ENCODE measurements around the gene DMD.

Gene DMD

GRCh38 chrX:32010948-32011347, 1200.4 kb downstream of the DMD start:
- no peak for DNase-seq
- CTCF ChIA-PET = no interaction called here
- WGBS (ENCODE audit: insufficient coverage) = 92% methylated on average over 5 of the region's 5 CpGs
- Histone ChIP-seq H3K27me3 (replicated peaks in 2 of 5; ENCODE audit: control insufficient read depth in 4 of 5, insufficient read depth in 5 of 5, low read length in 4 of 5) (no peaks in the 10 kb centered on the region), H3K36me3 (ENCODE audit: control insufficient read depth in 4 of 4, insufficient read depth in 4 of 4, low read length in 3 of 4) (no peaks in the 10 kb centered on the region), H3K4me1 (ENCODE audit: control extremely low read depth in 1 of 4, control insufficient read depth in 4 of 4, insufficient read depth in 4 of 4, low read length in 3 of 4) (no peaks in the 10 kb centered on the region), H3K27ac (ENCODE audit: insufficient read depth in 1 of 2, low read depth in 1 of 2, low read length in 2 of 2, poor library complexity in 1 of 2, severe bottlenecking in 2 of 2) (no peak overlapping the region), H3K4me3 (ENCODE audit: control insufficient read depth in 1 of 7, extremely low read depth in 1 of 7, insufficient read depth in 4 of 7, low read depth in 2 of 7, low read length in 6 of 7) (no peak overlapping the region), H3K9me3 (ENCODE audit: control extremely low read depth in 1 of 5, control insufficient read depth in 4 of 5, insufficient read depth in 2 of 5, low read depth in 1 of 5, low read length in 4 of 5) (no peaks in the 10 kb centered on the region)
- POLR2A ChIA-PET = no interaction called here

GRCh38 chrX:32010212-32010611, 1201.1 kb downstream of the DMD start:
- ChIA-PET CTCF (no interaction called here), POLR2A (no interaction called here)
- no peak overlapping the region for H3K4me3 ChIP-seq (ENCODE audit: control insufficient read depth in 1 of 7, extremely low read depth in 1 of 7, insufficient read depth in 4 of 7, low read depth in 2 of 7, low read length in 6 of 7)
- no peak overlapping the region for H3K27ac ChIP-seq (ENCODE audit: insufficient read depth in 1 of 2, low read depth in 1 of 2, low read length in 2 of 2, poor library complexity in 1 of 2, severe bottlenecking in 2 of 2)
- H3K36me3 ChIP-seq (ENCODE audit: control insufficient read depth in 4 of 4, insufficient read depth in 4 of 4, low read length in 3 of 4) = no peaks in the 10 kb centered on the region
- no peaks in the 10 kb centered on the region for H3K27me3 ChIP-seq (replicated peaks in 2 of 5; ENCODE audit: control insufficient read depth in 4 of 5, insufficient read depth in 5 of 5, low read length in 4 of 5)
- no peak for DNase-seq
- no peaks in the 10 kb centered on the region for H3K4me1 ChIP-seq (ENCODE audit: control extremely low read depth in 1 of 4, control insufficient read depth in 4 of 4, insufficient read depth in 4 of 4, low read length in 3 of 4)
- no peaks in the 10 kb centered on the region for H3K9me3 ChIP-seq (ENCODE audit: control extremely low read depth in 1 of 5, control insufficient read depth in 4 of 5, insufficient read depth in 2 of 5, low read depth in 1 of 5, low read length in 4 of 5)
- WGBS (ENCODE audit: insufficient coverage) = 75% methylated on average over 2 of the region's 4 CpGs

DNA sequence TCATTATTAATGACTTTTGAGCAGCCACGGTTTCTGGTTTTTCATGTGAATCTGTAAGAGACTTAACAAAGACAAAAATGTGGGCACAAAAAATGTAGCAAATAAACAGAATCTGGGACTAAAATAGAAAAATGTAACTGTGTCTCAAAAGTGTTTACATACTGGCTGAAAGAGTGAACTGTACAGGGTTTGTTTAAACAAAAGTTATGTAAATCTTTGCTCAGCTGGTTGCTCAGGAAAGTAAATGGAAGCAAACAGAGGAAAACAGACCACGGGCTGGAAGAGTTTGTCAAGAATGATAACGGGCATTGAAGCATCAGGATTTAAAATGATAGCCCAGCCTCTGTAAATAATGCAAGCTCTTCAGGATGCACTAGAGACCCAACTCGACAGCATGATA, 1217.7 kb downstream of the DMD start:
- WGBS (ENCODE audit: insufficient coverage) = 86% methylated on average over 3 of the region's 4 CpGs
- Histone ChIP-seq H3K27me3 (replicated peaks in 2 of 5; ENCODE audit: control insufficient read depth in 4 of 5, insufficient read depth in 5 of 5, low read length in 4 of 5) (no peaks in the 10 kb centered on the region), H3K4me1 (ENCODE audit: control extremely low read depth in 1 of 4, control insufficient read depth in 4 of 4, insufficient read depth in 4 of 4, low read length in 3 of 4) (no peaks in the 10 kb centered on the region), H3K4me3 (ENCODE audit: control insufficient read depth in 1 of 7, extremely low read depth in 1 of 7, insufficient read depth in 4 of 7, low read depth in 2 of 7, low read length in 6 of 7) (no peak overlapping the region), H3K36me3 (ENCODE audit: control insufficient read depth in 4 of 4, insufficient read depth in 4 of 4, low read length in 3 of 4) (no peaks in the 10 kb centered on the region), H3K27ac (ENCODE audit: insufficient read depth in 1 of 2, low read depth in 1 of 2, low read length in 2 of 2, poor library complexity in 1 of 2, severe bottlenecking in 2 of 2) (no peak overlapping the region), H3K9me3 (ENCODE audit: control extremely low read depth in 1 of 5, control insufficient read depth in 4 of 5, insufficient read depth in 2 of 5, low read depth in 1 of 5, low read length in 4 of 5) (no peaks in the 10 kb centered on the region)
- POLR2A ChIA-PET = no interaction called here
- no peak for DNase-seq
- CTCF ChIA-PET = interaction anchor here (1.2 kb wide), 1 partner anchor 22 kb away, joined by 3 read pairs; no protein-coding TSS in a partner anchor

- Histone ChIP-seq H3K27me3 (replicated peaks in 2 of 5; ENCODE audit: control insufficient read depth in 4 of 5, insufficient read depth in 5 of 5, low read length in 4 of 5) (no peaks in the 10 kb centered on the region), H3K27ac (ENCODE audit: insufficient read depth in 1 of 2, low read depth in 1 of 2, low read length in 2 of 2, poor library complexity in 1 of 2, severe bottlenecking in 2 of 2) (no peak overlapping the region), H3K4me1 (ENCODE audit: control extremely low read depth in 1 of 4, control insufficient read depth in 4 of 4, insufficient read depth in 4 of 4, low read length in 3 of 4) (no peaks in the 10 kb centered on the region), H3K9me3 (ENCODE audit: control extremely low read depth in 1 of 5, control insufficient read depth in 4 of 5, insufficient read depth in 2 of 5, low read depth in 1 of 5, low read length in 4 of 5) (no peaks in the 10 kb centered on the region), H3K36me3 (ENCODE audit: control insufficient read depth in 4 of 4, insufficient read depth in 4 of 4, low read length in 3 of 4) (no peaks in the 10 kb centered on the region), H3K4me3 (ENCODE audit: control insufficient read depth in 1 of 7, extremely low read depth in 1 of 7, insufficient read depth in 4 of 7, low read depth in 2 of 7, low read length in 6 of 7) (no peak overlapping the region)
- POLR2A ChIA-PET = no interaction called here
- no peak for DNase-seq
- CTCF ChIA-PET = no interaction called here
- 83% methylated on average over 2 of the region's 5 CpGs for WGBS (ENCODE audit: insufficient coverage)
These were observed 1222.4 kb downstream of the DMD start for GRCh38 chrX:31988975-31989374.

- Histone ChIP-seq H3K9me3 (ENCODE audit: control extremely low read depth in 1 of 5, control insufficient read depth in 4 of 5, insufficient read depth in 2 of 5, low read depth in 1 of 5, low read length in 4 of 5) (no peaks in the 10 kb centered on the region), H3K36me3 (ENCODE audit: control insufficient read depth in 4 of 4, insufficient read depth in 4 of 4, low read length in 3 of 4) (no peaks in the 10 kb centered on the region), H3K4me3 (ENCODE audit: control insufficient read depth in 1 of 7, extremely low read depth in 1 of 7, insufficient read depth in 4 of 7, low read depth in 2 of 7, low read length in 6 of 7) (no peak overlapping the region), H3K4me1 (ENCODE audit: control extremely low read depth in 1 of 4, control insufficient read depth in 4 of 4, insufficient read depth in 4 of 4, low read length in 3 of 4) (no peaks in the 10 kb centered on the region), H3K27ac (ENCODE audit: insufficient read depth in 1 of 2, low read depth in 1 of 2, low read length in 2 of 2, poor library complexity in 1 of 2, severe bottlenecking in 2 of 2) (no peak overlapping the region), H3K27me3 (replicated peaks in 2 of 5; ENCODE audit: control insufficient read depth in 4 of 5, insufficient read depth in 5 of 5, low read length in 4 of 5) (no peaks in the 10 kb centered on the region)
- WGBS (ENCODE audit: insufficient coverage) = 56% methylated on average over 7 of the region's 7 CpGs
- no peak for DNase-seq
- ChIA-PET CTCF (no interaction called here), POLR2A (no interaction called here)
These were observed 1229.7 kb downstream of the DMD start for GRCh38 chrX:31981546-31982062.

GRCh38 chrX:31969714-31970113, 1241.6 kb downstream of the DMD start:
- WGBS (ENCODE audit: insufficient coverage) = 80% methylated on average over 2 of the region's 5 CpGs

DNA sequence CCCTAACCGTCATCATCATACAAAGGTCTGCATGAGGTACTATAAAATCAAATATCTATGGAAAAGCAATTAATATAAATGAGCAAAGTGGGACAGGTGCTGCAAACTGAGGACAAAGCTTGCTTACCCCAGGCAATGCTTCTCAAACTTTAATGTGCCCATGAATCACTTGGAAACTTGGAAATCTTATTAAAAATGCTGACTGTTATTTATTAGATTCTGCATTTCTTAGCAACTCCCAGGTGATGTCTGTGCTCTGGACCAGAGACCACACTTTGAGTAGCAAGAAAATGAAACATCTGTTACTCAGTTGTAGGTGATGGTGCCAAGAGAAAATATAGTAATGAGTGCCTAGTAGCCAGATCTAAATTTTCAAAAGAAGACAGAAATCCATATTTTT, 1249.1 kb downstream of the DMD start:
- CTCF ChIA-PET = no interaction called here
- WGBS (ENCODE audit: insufficient coverage) = no CpG with 5 or more reads among the region's 1 CpG

More at GRCh38 chrX:31969714-31970113, 1241.6 kb downstream of the DMD start:
- Histone ChIP-seq H3K27ac (ENCODE audit: insufficient read depth in 1 of 2, low read depth in 1 of 2, low read length in 2 of 2, poor library complexity in 1 of 2, severe bottlenecking in 2 of 2) (no peak overlapping the region), H3K9me3 (ENCODE audit: control extremely low read depth in 1 of 5, control insufficient read depth in 4 of 5, insufficient read depth in 2 of 5, low read depth in 1 of 5, low read length in 4 of 5) (no peaks in the 10 kb centered on the region), H3K4me3 (ENCODE audit: control insufficient read depth in 1 of 7, extremely low read depth in 1 of 7, insufficient read depth in 4 of 7, low read depth in 2 of 7, low read length in 6 of 7) (no peak overlapping the region), H3K4me1 (ENCODE audit: control extremely low read depth in 1 of 4, control insufficient read depth in 4 of 4, insufficient read depth in 4 of 4, low read length in 3 of 4) (no peaks in the 10 kb centered on the region), H3K36me3 (ENCODE audit: control insufficient read depth in 4 of 4, insufficient read depth in 4 of 4, low read length in 3 of 4) (no peaks in the 10 kb centered on the region), H3K27me3 (replicated peaks in 2 of 5; ENCODE audit: control insufficient read depth in 4 of 5, insufficient read depth in 5 of 5, low read length in 4 of 5) (no peaks in the 10 kb centered on the region)
- no peak for DNase-seq
- CTCF ChIA-PET = no interaction called here
- POLR2A ChIA-PET = no interaction called here

More for the DNA sequence above, 1249.1 kb downstream of the DMD start:
- no peak overlapping the region for H3K4me3 ChIP-seq (ENCODE audit: control insufficient read depth in 1 of 7, extremely low read depth in 1 of 7, insufficient read depth in 4 of 7, low read depth in 2 of 7, low read length in 6 of 7)
- no peak overlapping the region for H3K27ac ChIP-seq (ENCODE audit: insufficient read depth in 1 of 2, low read depth in 1 of 2, low read length in 2 of 2, poor library complexity in 1 of 2, severe bottlenecking in 2 of 2)
- H3K27me3 ChIP-seq (replicated peaks in 2 of 5; ENCODE audit: control insufficient read depth in 4 of 5, insufficient read depth in 5 of 5, low read length in 4 of 5) = no peaks in the 10 kb centered on the region
- no peaks in the 10 kb centered on the region for H3K9me3 ChIP-seq (ENCODE audit: control extremely low read depth in 1 of 5, control insufficient read depth in 4 of 5, insufficient read depth in 2 of 5, low read depth in 1 of 5, low read length in 4 of 5)
- no peaks in the 10 kb centered on the region for H3K36me3 ChIP-seq (ENCODE audit: control insufficient read depth in 4 of 4, insufficient read depth in 4 of 4, low read length in 3 of 4)
- H3K4me1 ChIP-seq (ENCODE audit: control extremely low read depth in 1 of 4, control insufficient read depth in 4 of 4, insufficient read depth in 4 of 4, low read length in 3 of 4) = no peaks in the 10 kb centered on the region
- no peak for DNase-seq
- POLR2A ChIA-PET = no interaction called here
